Large intestine (tissue), 3 donors: ENCODE data around the gene TNS1. TPM values are rescaled to one million over a fixed set of nuclear protein-coding genes. Genes with fewer than 3 reads are reported as not detected.

Source experiments
- DNase-seq, 2 donors: peaks; one replicate each; pipeline versions ENCODE4 v3.0.0 to v3.0.0-alpha.2; 2013
- H3K27ac ChIP-seq: one replicate; pipeline ENCODE4 v1.5.1; 2013; ENCODE audit warnings: low read length
- H3K27me3 ChIP-seq: 2 replicates; pipeline ENCODE4 v1.6.1; 2013; ENCODE audit warnings: low read length; ENCODE audit not compliant: control insufficient read depth, insufficient read depth
- H3K36me3 ChIP-seq: 2 replicates; pipeline ENCODE4 v1.6.1; 2013; ENCODE audit warnings: low read length; ENCODE audit not compliant: control insufficient read depth, insufficient read depth
- H3K4me1 ChIP-seq: one replicate; pipeline ENCODE4 v1.6.1; 2013; ENCODE audit warnings: low read length; ENCODE audit not compliant: control insufficient read depth, insufficient read depth
- H3K4me3 ChIP-seq: one replicate; pipeline ENCODE4 v1.5.1; 2013; ENCODE audit warnings: low read length
- H3K9me3 ChIP-seq: one replicate; pipeline ENCODE4 v1.6.1; 2013; ENCODE audit warnings: mild to moderate bottlenecking, low read depth, low read length, moderate library complexity; ENCODE audit not compliant: control insufficient read depth
- WGBS: methylation state at CpG from one replicate; pipeline ENCODE4 v1.1.5; 2013; ENCODE audit warnings: low lambda C conversion rate; ENCODE audit not compliant: insufficient coverage; 5-methylcytosine and 5-hydroxymethylcytosine counted together
- polyA plus RNA-seq: library from polyadenylated mRNA; unstranded; fragments of 120-200 nt; gene quantifications from one replicate; pipeline ENCODE4 v1.2.1, GENCODE V29; 2013

Gene TNS1
- polyA plus RNA-seq, 1 donor: 26.8 TPM

DNA sequence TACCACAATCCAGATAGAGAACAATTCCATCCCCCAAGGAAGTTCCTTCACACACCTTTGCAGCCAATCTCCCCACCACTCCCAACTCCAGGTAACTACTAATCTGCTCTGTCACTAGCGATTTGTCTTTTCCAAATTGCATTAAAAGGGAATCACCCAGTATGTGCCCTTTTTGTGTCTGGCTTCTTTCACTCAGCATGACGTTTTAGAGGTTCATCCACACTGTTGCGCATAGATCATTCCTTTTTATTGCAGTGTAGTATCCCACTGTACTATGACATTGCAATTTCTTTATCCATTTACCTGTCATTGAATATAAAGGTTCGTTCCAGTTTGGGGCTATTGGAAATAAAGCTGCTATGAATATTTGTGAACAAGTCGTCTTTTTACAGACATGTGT lies 31.6 kb downstream of the TNS1 start:
- Histone ChIP-seq H3K36me3 (peaks cover 4% of the 10 kb centered on the region), H3K27ac (no peak overlapping the region), H3K4me3 (no peak overlapping the region), H3K4me1 (no peaks in the 10 kb centered on the region), H3K9me3 (no peaks in the 10 kb centered on the region), H3K27me3 (no peaks in the 10 kb centered on the region)
- 90% methylated on average over 2 of the region's 5 CpGs for WGBS
- no peak for DNase-seq

- no peaks in the 10 kb centered on the region for H3K9me3 ChIP-seq
- H3K36me3 ChIP-seq: peaks cover 2% of the 10 kb centered on the region
- peaks cover 7% of the 10 kb centered on the region for H3K4me1 ChIP-seq
- H3K27ac ChIP-seq: no peak overlapping the region
- no peak overlapping the region for H3K4me3 ChIP-seq
- DNase-seq: no peak
- no peaks in the 10 kb centered on the region for H3K27me3 ChIP-seq
Observed at GRCh38 chr2:217970206-217970605, 32.6 kb downstream of the TNS1 start.

GRCh38 chr2:217969588-217969987 lies 33.2 kb downstream of the TNS1 start:
- DNase-seq: no peak
- no peak overlapping the region for H3K27ac ChIP-seq
- H3K36me3 ChIP-seq: no peaks in the 10 kb centered on the region
- H3K4me3 ChIP-seq: no peak overlapping the region
- peaks cover 12% of the 10 kb centered on the region for H3K4me1 ChIP-seq
- no peaks in the 10 kb centered on the region for H3K9me3 ChIP-seq
- no CpG with 5 or more reads among the region's 1 CpG for WGBS
- H3K27me3 ChIP-seq: no peaks in the 10 kb centered on the region

DNA sequence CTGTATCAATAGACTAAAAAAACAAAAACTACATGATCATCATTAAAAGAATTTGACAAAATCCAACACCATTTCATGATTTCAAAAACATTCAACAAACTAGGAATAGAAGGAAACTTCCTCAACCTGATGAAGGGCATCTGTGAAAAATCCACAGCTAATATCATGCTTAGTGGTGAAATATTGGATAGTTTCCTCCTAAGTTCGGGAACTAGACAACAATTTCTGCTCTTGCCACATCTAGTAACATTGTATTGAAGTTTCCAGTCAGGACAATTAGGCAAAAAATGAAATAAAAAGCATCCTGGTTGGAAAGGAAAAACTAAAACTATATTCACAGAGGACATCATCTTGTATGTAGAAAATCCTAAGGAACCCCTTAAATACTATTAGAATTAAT lies 34.8 kb downstream of the TNS1 start:
- no peak overlapping the region for H3K4me3 ChIP-seq
- no peaks in the 10 kb centered on the region for H3K36me3 ChIP-seq
- no peaks in the 10 kb centered on the region for H3K9me3 ChIP-seq
- H3K27ac ChIP-seq: no peak overlapping the region
- WGBS: 14% methylated on average over 1 of the region's 1 CpG
- H3K27me3 ChIP-seq: no peaks in the 10 kb centered on the region
- no peak for DNase-seq
- H3K4me1 ChIP-seq: peaks cover 12% of the 10 kb centered on the region

DNA sequence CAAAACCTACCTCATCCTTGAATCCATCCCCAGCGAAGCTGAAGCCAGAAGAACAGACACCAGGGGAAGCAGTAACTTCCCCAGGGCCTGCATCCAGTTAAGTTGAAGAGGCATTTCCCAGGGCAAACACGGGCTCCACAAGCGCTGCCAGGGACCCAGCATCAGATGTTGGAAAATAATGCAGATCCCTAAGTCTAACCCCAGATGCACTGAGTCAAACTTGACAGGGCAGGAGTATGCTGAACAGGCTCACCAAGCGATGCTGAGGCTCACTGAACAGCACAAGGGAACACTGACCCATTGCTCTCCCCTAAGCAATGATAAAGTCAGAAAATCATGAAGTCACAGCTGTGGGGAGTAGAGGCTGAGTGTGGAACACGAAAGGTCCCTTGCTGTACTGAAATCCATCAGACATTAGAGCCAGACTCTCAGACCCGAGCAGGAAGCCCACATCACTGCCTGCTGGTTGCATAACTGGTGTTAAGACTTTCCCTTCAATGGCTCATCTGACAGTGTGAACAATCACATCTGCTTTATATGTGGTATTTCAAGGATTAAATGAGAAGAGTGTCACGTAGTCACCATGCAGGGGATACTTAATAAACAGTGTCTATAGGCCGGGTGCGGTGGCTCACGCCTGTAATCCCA lies 36.2 kb downstream of the TNS1 start:
- Histone ChIP-seq H3K4me1 (peaks cover 12% of the 10 kb centered on the region), H3K27ac (peak overlapping the region; percentile 40), H3K36me3 (no peaks in the 10 kb centered on the region), H3K9me3 (no peaks in the 10 kb centered on the region), H3K4me3 (no peak overlapping the region), H3K27me3 (no peaks in the 10 kb centered on the region)
- WGBS: no CpG with 5 or more reads among the region's 10 CpGs
- DNase-seq: no peak

DNA sequence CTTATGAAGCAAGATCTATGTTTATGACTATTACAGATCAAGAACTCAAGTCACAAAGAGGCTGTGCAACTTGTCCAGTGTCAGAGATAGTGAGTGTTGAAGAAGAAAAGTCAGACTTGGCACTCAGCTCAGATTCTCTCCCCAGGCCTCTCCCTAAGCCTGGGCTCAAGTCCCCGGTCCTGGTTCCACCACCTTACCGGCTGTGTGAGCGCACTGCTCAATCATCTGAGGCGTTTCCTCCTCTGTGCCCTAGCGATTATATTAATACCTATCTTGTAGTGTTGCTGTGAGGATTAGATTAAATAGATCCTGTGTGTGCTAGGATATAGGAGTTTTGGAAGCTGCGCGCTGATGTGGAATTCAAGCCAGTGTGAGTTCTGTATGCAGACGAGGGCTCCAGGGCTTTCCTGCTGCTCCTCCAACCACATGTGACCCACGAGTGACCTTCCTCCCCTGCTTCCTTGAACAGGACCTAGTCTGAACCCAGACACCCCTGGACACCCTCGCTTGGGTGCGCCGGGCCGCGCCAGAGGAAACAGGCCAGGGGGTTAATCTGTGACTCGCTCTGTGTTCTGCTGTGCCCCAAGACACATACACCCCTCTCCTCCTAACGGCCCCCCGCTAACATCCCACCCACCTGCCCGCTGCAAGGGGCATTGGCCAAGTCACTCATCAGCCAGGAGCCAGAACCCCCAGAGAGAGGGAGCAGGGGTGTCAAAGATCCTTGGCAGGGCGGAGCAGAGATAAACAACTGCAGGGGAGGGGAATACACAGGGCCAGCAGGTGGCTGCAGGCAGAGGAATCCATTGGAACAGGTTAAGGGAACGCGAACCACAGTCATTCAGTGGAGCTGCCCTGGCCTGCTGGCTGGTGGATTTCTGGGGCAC lies 38.3 kb downstream of the TNS1 start:
- H3K9me3 ChIP-seq: no peaks in the 10 kb centered on the region
- no CpG with 5 or more reads among the region's 21 CpGs for WGBS
- H3K36me3 ChIP-seq: no peaks in the 10 kb centered on the region
- no peaks in the 10 kb centered on the region for H3K27me3 ChIP-seq
- H3K4me3 ChIP-seq: no peak overlapping the region
- H3K27ac ChIP-seq: peak overlapping the region; percentile 8
- DNase-seq: no peak
- peaks cover 15% of the 10 kb centered on the region for H3K4me1 ChIP-seq

GRCh38 chr2:217960351-217960750 lies 42.4 kb downstream of the TNS1 start:
- Histone ChIP-seq H3K4me1 (peaks cover 10% of the 10 kb centered on the region), H3K4me3 (no peak overlapping the region), H3K36me3 (no peaks in the 10 kb centered on the region), H3K27ac (peak overlapping the region; percentile 7), H3K27me3 (no peaks in the 10 kb centered on the region), H3K9me3 (no peaks in the 10 kb centered on the region)
- no CpG with 5 or more reads among the region's 4 CpGs for WGBS
- DNase-seq: no peak

GRCh38 chr2:217959723-217960122 lies 43.1 kb downstream of the TNS1 start:
- DNase-seq: no peak

GRCh38 chr2:217958884-217959225 lies 43.9 kb downstream of the TNS1 start:
- no peaks in the 10 kb centered on the region for H3K36me3 ChIP-seq
- no peak overlapping the region for H3K27ac ChIP-seq
- H3K9me3 ChIP-seq: no peaks in the 10 kb centered on the region
- H3K4me1 ChIP-seq: peaks cover 3% of the 10 kb centered on the region
- H3K27me3 ChIP-seq: no peaks in the 10 kb centered on the region
- DNase-seq: no peak
- no peak overlapping the region for H3K4me3 ChIP-seq
- no CpG with 5 or more reads among the region's 3 CpGs for WGBS

More at GRCh38 chr2:217959723-217960122, 43.1 kb downstream of the TNS1 start:
- Histone ChIP-seq H3K36me3 (no peaks in the 10 kb centered on the region), H3K27me3 (no peaks in the 10 kb centered on the region), H3K27ac (peak overlapping the region; percentile 7), H3K4me1 (peaks cover 4% of the 10 kb centered on the region), H3K9me3 (no peaks in the 10 kb centered on the region), H3K4me3 (no peak overlapping the region)
- WGBS: no CpG with 5 or more reads among the region's 8 CpGs

GRCh38 chr2:217958206-217958883 lies 44.5 kb downstream of the TNS1 start:
- H3K27ac ChIP-seq: no peak overlapping the region
- H3K9me3 ChIP-seq: no peaks in the 10 kb centered on the region
- peaks cover 3% of the 10 kb centered on the region for H3K4me1 ChIP-seq
- no peaks in the 10 kb centered on the region for H3K27me3 ChIP-seq
- 67% methylated on average over 1 of the region's 16 CpGs for WGBS
- DNase-seq: no peak
- no peaks in the 10 kb centered on the region for H3K36me3 ChIP-seq
- no peak overlapping the region for H3K4me3 ChIP-seq
